Inflammatory macrophage treated with lipopolysaccharide for 4 hours (primary cell): ENCODE results near the gene NKIRAS1.
"Not testable (repeated sequence)": the region's sequence is repeated elsewhere in the genome, so short reads cannot be mapped to it uniquely, and the experiment has no call there.

ENCODE experiments used
- DNase-seq: peaks from one replicate; pipeline ENCODE4 v3.0.0-alpha.2; 2020

NKIRAS1 gene

GRCh38 chr3:23867400-23867799, 49.4 kb downstream of the NKIRAS1 start:
- DNase-seq = no peak

GRCh38 chr3:23865595-23866396, 51.0 kb downstream of the NKIRAS1 start:
- DNase-seq = no peak

DNA sequence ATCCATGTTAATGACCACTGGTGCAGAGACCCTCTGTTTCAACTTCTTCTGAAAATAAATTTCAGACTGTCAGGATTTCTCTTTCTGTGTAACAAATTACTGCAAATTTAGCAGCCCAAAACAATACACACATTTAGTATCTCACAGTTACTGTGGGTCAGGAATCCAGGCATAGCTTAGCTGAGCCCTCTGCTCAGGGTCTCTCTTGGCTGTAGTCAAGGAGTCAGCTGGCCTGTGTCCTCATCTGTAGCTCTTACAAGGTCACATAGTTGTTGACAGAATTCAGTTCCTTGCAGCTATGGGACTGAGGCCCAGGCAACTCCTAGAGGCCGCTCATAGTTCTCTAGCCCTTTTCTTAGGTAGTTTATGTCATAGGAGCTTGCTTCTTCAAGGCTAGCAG, 51.9 kb downstream of the NKIRAS1 start:
- DNase-seq = no peak

- no peak for DNase-seq
These were observed 53.7 kb downstream of the NKIRAS1 start for GRCh38 chr3:23863060-23863459.

GRCh38 chr3:23861689-23862088, 55.1 kb downstream of the NKIRAS1 start:
- DNase-seq = no peak

DNA sequence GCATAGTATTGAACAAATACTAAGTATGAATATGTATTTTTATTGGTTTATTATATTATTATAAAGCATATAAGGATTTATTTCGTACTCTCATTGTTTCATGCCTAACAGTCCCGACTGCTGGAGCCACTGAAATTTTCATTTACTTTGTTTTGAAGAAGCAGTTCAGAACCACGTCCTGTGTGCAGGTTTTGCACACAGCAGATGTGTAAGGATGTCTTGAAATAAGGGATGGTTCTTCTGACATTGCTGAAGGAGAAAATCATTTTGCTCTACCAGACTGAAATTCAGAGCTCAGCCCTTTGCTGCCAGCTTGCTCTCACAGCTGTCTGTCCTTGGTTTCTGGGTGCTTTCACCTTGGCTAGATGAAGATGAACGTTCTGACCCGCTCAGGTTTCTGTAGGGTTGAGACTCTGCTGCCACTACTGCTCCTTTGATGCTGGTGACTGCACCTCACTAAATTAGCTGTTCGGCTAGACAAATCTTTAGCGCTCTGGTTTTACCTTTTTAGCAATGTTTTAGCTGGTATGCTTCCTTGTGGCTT, 56.9 kb downstream of the NKIRAS1 start:
- DNase-seq = no peak

- peak; percentile 24 for DNase-seq
These were observed 57.6 kb downstream of the NKIRAS1 start for GRCh38 chr3:23859012-23859743.

- DNase-seq = no peak
These were observed 60.5 kb downstream of the NKIRAS1 start for GRCh38 chr3:23856286-23856685.

- not testable (repeated sequence) for DNase-seq
These were observed 67.3 kb downstream of the NKIRAS1 start for GRCh38 chr3:23849462-23849861.

GRCh38 chr3:23845326-23846216, 71.2 kb downstream of the NKIRAS1 start:
- peak; percentile 20 for DNase-seq

GRCh38 chr3:23843869-23844268, 72.9 kb downstream of the NKIRAS1 start:
- DNase-seq = no peak
